ENCODE data around the gene DIP2B.

The DIP2B gene

DNA sequence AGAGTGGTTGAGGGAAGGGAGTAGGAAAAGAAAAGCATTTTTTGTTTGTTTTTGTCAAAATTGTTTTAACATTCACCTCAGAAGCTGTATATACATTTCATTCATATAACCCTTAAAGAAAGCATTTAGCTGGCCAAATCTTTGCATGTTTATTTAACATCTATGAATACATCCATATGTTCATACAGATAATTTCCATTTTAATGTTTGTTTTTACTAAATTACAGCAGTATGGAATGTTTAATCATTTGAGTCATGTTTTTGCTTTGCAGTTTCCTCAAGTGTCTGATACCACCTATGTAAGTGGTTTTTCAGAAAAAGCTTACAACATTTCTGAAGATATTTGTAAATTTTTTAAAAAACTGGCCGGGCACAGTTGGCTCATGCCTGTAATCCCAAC is 174.8 kb downstream of the DIP2B start:
- TF ChIP-seq GATA3 (IDR thresholded peaks at IDR 0.05; ENCODE audit: low read depth, low read length) = no peak
- no peak for TF ChIP-seq GATA2 (IDR thresholded peaks at IDR 0.05; ENCODE audit: low read depth, low read length)

DNA sequence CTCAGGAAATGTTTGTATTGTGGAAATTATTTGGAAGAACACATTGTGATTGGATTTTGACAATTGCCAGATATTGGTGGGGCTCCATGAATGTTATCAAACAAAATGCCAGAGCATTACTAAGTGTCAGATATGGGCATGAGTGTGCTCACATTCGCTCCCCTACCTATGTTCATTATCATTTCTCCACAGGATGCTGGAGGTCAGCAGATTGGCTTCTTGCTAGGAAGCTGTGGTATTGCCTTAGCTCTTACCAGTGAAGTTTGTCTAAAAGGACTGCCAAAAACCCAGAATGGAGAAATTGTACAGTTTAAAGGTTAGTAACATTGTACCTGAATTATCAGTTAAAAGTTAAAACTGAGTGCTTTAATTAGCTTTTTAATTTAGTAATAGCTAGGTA is 180.9 kb downstream of the DIP2B start:
- TF ChIP-seq GATA2 (IDR thresholded peaks at IDR 0.05; ENCODE audit: low read depth, low read length) = no peak
- no peak for TF ChIP-seq GATA3 (IDR thresholded peaks at IDR 0.05; ENCODE audit: low read depth, low read length)

DNA sequence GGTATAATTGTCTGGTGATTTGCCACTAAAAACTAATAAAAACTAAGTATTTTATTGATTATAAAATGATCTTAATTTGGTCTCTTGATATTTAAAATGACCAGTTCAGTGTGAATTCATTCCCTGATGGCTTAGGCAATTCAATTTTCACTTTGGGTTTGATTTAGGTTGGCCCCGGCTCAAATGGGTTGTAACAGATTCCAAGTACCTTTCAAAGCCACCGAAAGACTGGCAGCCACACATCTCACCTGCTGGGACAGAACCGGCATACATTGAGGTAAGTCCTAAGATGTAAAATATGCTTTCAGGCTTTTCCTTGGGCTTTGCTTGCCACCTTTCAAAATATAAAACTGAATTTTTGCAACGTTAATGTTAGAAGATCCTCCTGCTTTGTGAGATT is 181.6 kb downstream of the DIP2B start:
- no peak for TF ChIP-seq GATA2 (IDR thresholded peaks at IDR 0.05; ENCODE audit: low read depth, low read length)
- TF ChIP-seq GATA3 (IDR thresholded peaks at IDR 0.05; ENCODE audit: low read depth, low read length) = no peak

DNA sequence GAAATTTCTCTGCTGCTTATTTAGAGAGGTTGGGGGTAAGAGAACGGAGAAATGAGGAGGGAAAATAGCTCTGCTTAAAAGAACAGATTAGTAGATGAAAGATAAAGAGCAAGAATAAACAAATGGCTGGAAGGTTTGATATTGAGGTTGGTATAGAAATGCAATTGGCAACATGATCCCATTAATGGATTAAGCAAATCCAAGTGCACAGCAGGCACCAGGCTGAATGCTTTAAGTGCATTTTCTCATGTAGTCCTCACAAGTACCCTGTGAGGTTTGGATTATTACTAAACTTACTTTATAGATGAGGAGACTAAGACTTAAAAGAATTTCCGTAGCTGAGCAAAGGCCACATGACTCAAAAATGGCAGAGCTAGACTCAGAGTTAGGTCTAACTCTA is 182.2 kb downstream of the DIP2B start:
- TF ChIP-seq GATA2 (IDR thresholded peaks at IDR 0.05; ENCODE audit: low read depth, low read length) (no peak), GATA3 (IDR thresholded peaks at IDR 0.05; ENCODE audit: low read depth, low read length) (no peak)

DNA sequence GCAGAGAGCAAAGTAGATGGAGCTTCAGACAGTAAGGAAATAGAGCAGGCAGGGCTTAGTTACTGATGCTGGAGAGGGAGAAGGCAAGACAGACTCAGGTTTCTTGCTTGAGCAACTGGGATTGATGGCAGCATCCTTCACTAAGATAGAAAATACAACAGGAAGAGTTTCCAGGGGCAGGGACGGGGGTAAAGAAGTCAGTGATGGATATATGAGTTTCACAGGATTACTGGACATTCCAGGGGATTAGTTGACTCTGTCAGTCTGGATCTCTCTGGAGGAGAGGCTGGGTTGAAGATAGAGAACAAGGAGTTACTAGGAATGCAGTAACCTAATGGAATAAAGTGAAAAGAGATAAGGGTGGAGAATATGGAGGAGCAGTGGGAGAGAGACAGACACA is 184.7 kb downstream of the DIP2B start:
- no peak for TF ChIP-seq GATA3 (IDR thresholded peaks at IDR 0.05; ENCODE audit: low read depth, low read length)
- no peak for TF ChIP-seq GATA2 (IDR thresholded peaks at IDR 0.05; ENCODE audit: low read depth, low read length)

DNA sequence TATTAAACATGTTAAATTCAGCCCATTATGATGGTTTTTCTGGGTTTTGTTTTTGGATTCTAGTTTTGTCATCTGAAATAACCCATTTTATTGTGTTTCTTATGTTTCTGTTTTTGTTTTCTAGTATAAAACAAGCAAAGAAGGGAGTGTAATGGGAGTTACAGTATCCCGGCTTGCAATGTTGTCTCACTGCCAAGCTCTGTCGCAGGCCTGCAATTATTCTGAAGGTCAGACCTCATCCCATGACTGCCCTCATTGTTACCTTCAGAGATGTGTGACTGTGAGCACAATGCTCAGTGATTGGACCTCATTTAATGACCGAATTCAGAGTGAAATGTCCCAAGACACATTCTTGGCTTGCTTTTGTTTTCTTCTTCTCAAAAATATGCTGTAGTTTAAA is 186.1 kb downstream of the DIP2B start:
- TF ChIP-seq GATA3 (IDR thresholded peaks at IDR 0.05; ENCODE audit: low read depth, low read length) (no peak), GATA2 (IDR thresholded peaks at IDR 0.05; ENCODE audit: low read depth, low read length) (no peak)

DNA sequence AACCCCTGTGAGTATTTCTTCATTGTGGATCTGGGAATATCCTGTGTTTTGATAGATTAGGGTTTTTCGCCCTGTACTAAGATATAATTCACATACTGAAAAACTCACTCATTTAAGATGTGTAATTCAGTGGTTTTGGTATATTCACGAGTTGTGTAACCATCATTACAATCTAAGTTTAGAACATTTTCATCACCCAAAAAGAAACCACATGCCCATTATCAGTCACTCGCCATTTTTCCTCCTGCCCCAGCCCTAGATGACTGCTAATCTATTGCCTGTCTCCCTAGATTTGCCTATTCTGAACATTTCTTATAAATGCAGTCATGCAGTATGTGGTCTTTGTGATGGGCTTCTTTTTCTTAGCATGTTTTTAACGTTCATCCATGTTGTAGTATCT is 191.2 kb downstream of the DIP2B start:
- no peak for TF ChIP-seq GATA2 (IDR thresholded peaks at IDR 0.05; ENCODE audit: low read depth, low read length)
- TF ChIP-seq GATA3 (IDR thresholded peaks at IDR 0.05; ENCODE audit: low read depth, low read length) = no peak

DNA sequence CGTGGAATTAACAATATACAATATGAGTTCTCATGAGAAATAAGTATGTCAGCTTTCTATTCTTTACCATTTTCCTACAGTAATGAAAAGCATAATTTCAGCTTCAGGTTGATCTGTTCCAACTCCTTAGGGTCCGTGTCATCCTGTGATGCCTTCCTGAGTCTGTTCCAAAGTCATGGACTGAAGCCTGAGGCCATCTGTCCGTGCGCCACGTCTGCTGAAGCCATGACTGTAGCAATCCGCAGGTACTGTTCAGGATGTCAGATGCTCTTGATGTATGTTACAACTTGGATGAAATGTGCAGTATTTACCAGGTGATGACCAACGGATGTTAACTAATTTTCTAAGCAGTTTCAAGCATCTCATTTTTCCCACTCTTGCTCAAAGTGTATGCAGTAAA is 192.1 kb downstream of the DIP2B start:
- TF ChIP-seq GATA2 (IDR thresholded peaks at IDR 0.05; ENCODE audit: low read depth, low read length) (no peak), GATA3 (IDR thresholded peaks at IDR 0.05; ENCODE audit: low read depth, low read length) (no peak)

DNA sequence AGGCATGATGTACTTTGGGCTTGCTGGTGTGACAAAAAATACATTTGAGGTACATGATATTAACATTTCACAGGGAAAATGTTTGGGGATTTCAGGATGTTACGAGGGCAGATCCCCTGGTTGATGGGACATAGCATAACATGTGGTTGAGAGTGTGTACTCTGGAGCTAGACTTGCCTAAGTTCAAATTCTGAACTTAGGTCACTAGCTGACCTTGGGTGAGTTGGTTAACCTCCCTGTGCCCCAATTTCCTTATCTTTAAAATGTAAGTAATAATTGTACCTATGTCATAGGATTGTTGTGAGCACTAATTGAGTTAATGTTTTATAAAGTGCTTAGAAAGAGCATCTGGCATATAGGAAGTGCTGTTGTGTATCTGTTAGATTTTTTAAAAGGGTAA is 194.4 kb downstream of the DIP2B start:
- no peak for TF ChIP-seq GATA3 (IDR thresholded peaks at IDR 0.05; ENCODE audit: low read depth, low read length)
- no peak for TF ChIP-seq GATA2 (IDR thresholded peaks at IDR 0.05; ENCODE audit: low read depth, low read length)

DNA sequence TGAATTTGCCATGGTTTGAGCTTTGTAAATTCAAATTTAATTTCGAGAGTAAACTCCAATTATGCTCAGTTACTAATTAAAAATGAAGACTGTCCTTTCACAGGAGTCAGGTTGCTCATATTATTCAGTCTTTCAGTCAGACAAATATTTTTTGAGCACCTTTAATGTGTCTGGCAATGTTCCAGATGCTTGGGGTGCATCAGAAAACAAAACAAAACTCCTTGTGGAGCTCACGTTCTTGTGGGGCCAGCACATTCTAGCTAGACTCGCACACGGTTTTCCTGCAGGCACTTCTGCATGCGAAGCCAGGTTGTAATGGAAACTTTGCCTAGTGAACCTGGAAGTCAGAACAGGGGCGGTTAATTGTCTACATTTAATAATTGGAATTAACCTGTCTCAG is 195.2 kb downstream of the DIP2B start:
- TF ChIP-seq GATA2 (IDR thresholded peaks at IDR 0.05; ENCODE audit: low read depth, low read length) (no peak), GATA3 (IDR thresholded peaks at IDR 0.05; ENCODE audit: low read depth, low read length) (no peak)

DNA sequence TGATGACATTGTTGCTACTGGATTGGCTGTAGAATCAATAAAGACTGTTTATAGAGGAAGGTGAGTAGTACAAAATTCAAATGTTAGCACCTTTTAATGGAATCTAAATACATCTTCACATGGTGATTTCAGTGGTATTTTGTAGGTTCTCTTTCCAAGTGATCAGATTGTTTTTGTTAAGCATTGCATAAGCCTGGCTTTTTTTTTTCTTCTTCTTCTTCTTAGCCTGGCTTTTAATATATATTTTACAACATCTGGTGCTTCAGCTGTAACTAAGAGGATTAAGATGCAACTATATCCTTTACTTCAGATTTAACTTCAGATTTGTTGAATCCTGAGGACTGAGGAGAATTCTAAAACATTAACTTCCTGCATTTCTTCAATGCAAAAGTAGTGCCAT is 201.8 kb downstream of the DIP2B start:
- TF ChIP-seq GATA2 (IDR thresholded peaks at IDR 0.05; ENCODE audit: low read depth, low read length) = no peak
- no peak for TF ChIP-seq GATA3 (IDR thresholded peaks at IDR 0.05; ENCODE audit: low read depth, low read length)

DNA sequence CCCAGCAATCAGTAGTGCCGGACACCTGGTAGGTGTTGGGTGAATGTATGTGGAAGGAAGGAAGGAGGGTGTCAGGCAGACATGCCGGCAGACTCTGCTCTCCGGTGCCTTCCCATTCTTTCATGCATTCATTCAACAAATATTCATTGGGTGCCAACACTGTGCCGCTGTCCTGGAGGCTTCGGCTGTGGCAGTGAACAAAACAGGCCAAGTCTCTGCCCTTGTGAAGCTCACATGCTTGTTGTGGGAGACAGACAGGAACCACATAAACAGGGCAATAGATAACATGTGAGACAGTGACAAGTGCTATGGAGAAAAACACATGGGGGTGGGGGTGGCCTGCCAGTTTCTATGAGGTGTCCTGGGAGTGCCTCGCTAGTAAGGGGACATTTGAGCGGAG is 202.6 kb downstream of the DIP2B start:
- no peak for TF ChIP-seq GATA3 (IDR thresholded peaks at IDR 0.05; ENCODE audit: low read depth, low read length)
- no peak for TF ChIP-seq GATA2 (IDR thresholded peaks at IDR 0.05; ENCODE audit: low read depth, low read length)

DNA sequence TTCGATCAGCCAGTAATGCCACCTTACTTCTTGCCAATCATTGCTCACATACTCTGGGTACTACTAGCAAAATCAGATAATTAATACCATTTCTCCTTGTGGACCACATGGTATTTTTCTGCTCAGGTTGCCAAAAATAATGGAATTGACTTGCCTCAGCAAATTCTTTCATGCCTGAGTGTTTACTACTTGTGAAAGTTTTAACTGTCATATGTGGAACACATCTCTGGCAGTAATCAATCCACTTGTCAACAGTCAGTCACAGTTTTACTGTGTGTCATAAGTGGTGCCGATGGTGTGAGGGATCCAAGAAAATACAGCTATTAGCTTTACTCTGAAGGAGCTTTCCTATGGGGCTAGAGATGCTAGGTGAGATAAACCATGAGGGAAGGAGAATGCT is 203.8 kb downstream of the DIP2B start:
- TF ChIP-seq GATA2 (IDR thresholded peaks at IDR 0.05; ENCODE audit: low read depth, low read length) (no peak), GATA3 (IDR thresholded peaks at IDR 0.05; ENCODE audit: low read depth, low read length) (no peak)

DNA sequence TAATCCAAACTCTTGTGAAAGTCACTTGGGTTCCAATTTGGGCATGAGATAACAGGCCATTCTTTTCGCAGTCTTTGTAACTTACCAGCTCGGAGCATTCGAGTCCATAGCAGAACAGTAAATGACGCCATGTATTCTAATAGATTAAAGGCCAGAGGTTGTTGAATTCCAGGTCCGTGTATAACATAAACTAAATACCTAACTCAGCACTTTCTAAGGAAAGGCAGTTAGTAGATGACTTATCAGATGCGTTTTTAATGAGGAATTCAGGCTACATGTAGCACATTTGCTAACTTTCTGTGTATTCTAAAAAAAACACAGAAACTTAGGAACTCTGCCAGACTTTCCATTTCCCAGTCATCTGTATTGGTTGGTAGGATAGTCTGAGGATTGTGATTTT is 206.3 kb downstream of the DIP2B start:
- TF ChIP-seq GATA3 (IDR thresholded peaks at IDR 0.05; ENCODE audit: low read depth, low read length) (no peak), GATA2 (IDR thresholded peaks at IDR 0.05; ENCODE audit: low read depth, low read length) (no peak)

DNA sequence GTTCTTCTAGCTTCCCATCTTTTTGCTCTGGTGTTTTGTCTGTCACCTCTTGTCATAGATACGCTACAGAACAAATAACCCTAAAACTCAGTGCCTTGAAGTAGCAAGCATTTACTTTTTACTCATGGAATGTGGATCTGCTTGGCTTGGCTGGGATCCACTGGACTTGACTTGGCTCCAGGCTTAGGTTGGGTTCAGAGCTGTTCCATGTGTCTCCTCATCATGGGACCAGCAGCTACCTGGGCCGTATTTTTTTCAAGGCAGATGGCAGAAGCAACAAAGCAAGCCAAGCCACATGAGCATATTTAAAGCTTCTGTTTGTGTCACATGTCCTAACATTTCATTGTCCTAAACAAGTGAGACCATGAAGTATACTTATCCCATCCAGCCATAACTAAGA is 210.4 kb downstream of the DIP2B start:
- TF ChIP-seq GATA2 (IDR thresholded peaks at IDR 0.05; ENCODE audit: low read depth, low read length) (no peak), GATA3 (IDR thresholded peaks at IDR 0.05; ENCODE audit: low read depth, low read length) (no peak)

DNA sequence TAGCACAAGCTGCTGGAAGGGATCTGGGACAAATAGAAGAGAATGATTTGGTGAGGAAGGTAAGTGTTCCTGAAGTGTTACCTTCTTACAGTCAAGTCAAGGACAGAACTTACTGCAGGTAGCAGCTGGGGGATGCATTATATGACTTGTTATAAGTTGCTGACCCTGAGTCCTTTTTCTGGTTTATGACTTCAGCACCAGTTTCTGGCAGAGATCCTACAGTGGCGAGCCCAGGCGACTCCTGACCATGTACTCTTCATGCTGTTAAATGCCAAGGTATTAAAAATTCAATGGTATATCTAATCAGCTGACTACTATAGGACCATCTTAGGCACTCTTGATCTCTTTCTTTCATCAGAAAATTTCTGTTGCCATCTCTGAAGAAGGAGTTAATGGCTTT is 214.0 kb downstream of the DIP2B start:
- TF ChIP-seq GATA3 (IDR thresholded peaks at IDR 0.05; ENCODE audit: low read depth, low read length) (no peak), GATA2 (IDR thresholded peaks at IDR 0.05; ENCODE audit: low read depth, low read length) (no peak)

All from SH-SY5Y (cell line).